GM12891 (cell line): ENCODE measurements around the gene INSYN2A.

ENCODE experiments used
- PAX5 ChIP-seq: IDR thresholded peaks from 2 replicates; pipeline ENCODE4 v1.6.1; 2011; ENCODE audit warnings: low read length, moderate library complexity, mild to moderate bottlenecking; ENCODE audit not compliant: insufficient read depth, severe bottlenecking
- POLR2A ChIP-seq: IDR thresholded peaks from 2 replicates; pipeline ENCODE4 v1.6.1; 2011; ENCODE audit warnings: low read depth, low read length, control low read depth
- POLR2AphosphoS5 ChIP-seq: IDR thresholded peaks from 2 replicates; pipeline ENCODE4 v1.6.1; 2011; ENCODE audit warnings: low read depth, low read length, control low read depth
- POU2F2 ChIP-seq: IDR thresholded peaks from 2 replicates; pipeline ENCODE4 v1.6.1; 2011; ENCODE audit warnings: low read depth, mild to moderate bottlenecking, control low read depth, low read length, moderate library complexity
- SPI1 ChIP-seq: IDR thresholded peaks from 2 replicates; pipeline ENCODE4 v1.6.1; 2011; ENCODE audit warnings: low read depth, low read length, control low read depth
- TAF1 ChIP-seq: IDR thresholded peaks from 2 replicates; pipeline ENCODE4 v1.6.1; 2011; ENCODE audit warnings: low read depth, low read length, control low read depth

- TF ChIP-seq POLR2A (no peak), POLR2AphosphoS5 (no peak), TAF1 (no peak), SPI1 (no peak), POU2F2 (no peak), PAX5 (no peak)
These were observed at the start of gene INSYN2A for GRCh38 chr10:127196282-127197153.
